ENCODE results near the gene CCNQ.

CCNQ gene

DNA sequence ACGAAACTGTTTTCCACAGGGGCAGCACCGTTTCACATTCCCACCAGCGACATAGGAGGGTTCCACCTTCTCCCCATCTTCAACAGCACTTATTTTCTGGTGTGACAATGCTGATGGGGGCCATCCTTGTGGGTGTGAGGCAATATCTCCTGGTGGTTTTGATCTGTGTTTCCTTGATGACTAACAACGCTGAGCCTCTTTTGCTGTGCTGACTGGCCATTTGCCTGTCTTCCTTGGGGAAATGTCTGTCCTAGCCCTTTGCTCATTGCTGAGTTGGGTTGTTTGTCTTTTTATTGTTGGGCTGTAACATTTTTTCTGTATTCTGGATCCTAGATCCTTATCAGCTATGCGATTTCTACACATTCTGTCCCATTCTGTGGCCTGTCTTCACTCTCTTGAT lies 47.8 kb downstream of the CCNQ start:
- TF ChIP-seq EZH2phosphoT487 (IDR thresholded peaks at IDR 0.05; ENCODE audit: borderline replicate concordance, low read length), result no peak
- TF ChIP-seq, protein P1, sequence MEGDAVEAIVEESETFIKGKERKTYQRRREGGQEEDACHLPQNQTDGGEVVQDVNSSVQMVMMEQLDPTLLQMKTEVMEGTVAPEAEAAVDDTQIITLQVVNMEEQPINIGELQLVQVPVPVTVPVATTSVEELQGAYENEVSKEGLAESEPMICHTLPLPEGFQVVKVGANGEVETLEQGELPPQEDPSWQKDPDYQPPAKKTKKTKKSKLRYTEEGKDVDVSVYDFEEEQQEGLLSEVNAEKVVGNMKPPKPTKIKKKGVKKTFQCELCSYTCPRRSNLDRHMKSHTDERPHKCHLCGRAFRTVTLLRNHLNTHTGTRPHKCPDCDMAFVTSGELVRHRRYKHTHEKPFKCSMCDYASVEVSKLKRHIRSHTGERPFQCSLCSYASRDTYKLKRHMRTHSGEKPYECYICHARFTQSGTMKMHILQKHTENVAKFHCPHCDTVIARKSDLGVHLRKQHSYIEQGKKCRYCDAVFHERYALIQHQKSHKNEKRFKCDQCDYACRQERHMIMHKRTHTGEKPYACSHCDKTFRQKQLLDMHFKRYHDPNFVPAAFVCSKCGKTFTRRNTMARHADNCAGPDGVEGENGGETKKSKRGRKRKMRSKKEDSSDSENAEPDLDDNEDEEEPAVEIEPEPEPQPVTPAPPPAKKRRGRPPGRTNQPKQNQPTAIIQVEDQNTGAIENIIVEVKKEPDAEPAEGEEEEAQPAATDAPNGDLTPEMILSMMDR (IDR thresholded peaks at IDR 0.05; ENCODE audit: low read depth, low read length, poor library complexity, severe bottlenecking), result no peak
- H3K9me3 ChIP-seq (ENCODE audit: control insufficient read depth, insufficient read depth, low read length), result no peaks in the 10 kb centered on the region

DNA sequence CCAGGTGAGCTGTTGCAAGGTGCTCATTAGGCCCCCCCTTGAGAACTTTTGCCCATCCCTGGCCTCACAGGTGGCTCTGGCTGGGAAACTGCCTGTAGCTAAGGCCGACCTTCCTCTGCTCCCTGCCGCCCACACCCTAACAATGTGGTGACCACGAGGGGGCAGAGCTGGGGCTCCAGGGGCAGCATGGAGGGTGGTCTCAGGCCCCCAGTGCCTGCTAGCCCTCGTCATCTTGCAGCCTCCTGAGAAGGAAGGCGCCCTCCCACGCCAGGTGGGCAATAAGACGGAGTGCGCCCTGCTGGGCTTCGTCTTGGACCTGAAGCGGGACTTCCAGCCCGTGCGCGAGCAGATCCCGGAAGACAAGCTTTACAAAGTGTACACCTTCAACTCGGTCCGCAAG lies 49.1 kb downstream of the CCNQ start:
- Histone ChIP-seq H3K79me2 (ENCODE audit: control insufficient read depth, low read length) (no peaks in the 10 kb centered on the region), H3K4me3 (ENCODE audit: low read length) (no peak overlapping the region), H3K36me3 (ENCODE audit: control insufficient read depth, low read length) (no peaks in the 10 kb centered on the region), H3K4me2 (ENCODE audit: low read length) (no peak overlapping the region), H3K9me2 (replicated peaks; ENCODE audit: control insufficient read depth, low read length) (no peaks in the 10 kb centered on the region), H3K9me3 (ENCODE audit: control insufficient read depth, insufficient read depth, low read length) (no peaks in the 10 kb centered on the region), H3K27me3 (ENCODE audit: control insufficient read depth, low read length) (no peaks in the 10 kb centered on the region), H3K4me1 (ENCODE audit: control insufficient read depth, low read length) (no peaks in the 10 kb centered on the region), H3F3A (ENCODE audit: control insufficient read depth, insufficient read depth) (no peaks in the 10 kb centered on the region), H3K27ac (ENCODE audit: low read depth, low read length) (no peak overlapping the region), H4K20me1 (ENCODE audit: control insufficient read depth, insufficient read depth, low read depth, low read length) (no peaks in the 10 kb centered on the region)
- TF ChIP-seq, protein P1 (IDR thresholded peaks at IDR 0.05; ENCODE audit: low read depth, low read length, poor library complexity, severe bottlenecking), result peak; percentile 30
- no peak for TF ChIP-seq EZH2phosphoT487 (IDR thresholded peaks at IDR 0.05; ENCODE audit: borderline replicate concordance, low read length)

More for the DNA sequence above, 47.8 kb downstream of the CCNQ start:
- H3K36me3 ChIP-seq (ENCODE audit: control insufficient read depth, low read length), result no peaks in the 10 kb centered on the region
- no peaks in the 10 kb centered on the region for H3K9me2 ChIP-seq (replicated peaks; ENCODE audit: control insufficient read depth, low read length)
- no peaks in the 10 kb centered on the region for H4K20me1 ChIP-seq (ENCODE audit: control insufficient read depth, insufficient read depth, low read depth, low read length)
- H3K4me3 ChIP-seq (ENCODE audit: low read length), result no peak overlapping the region
- no peaks in the 10 kb centered on the region for H3K27me3 ChIP-seq (ENCODE audit: control insufficient read depth, low read length)
- H3F3A ChIP-seq (ENCODE audit: control insufficient read depth, insufficient read depth), result no peaks in the 10 kb centered on the region
- no peak overlapping the region for H3K4me2 ChIP-seq (ENCODE audit: low read length)
- no peaks in the 10 kb centered on the region for H3K79me2 ChIP-seq (ENCODE audit: control insufficient read depth, low read length)
- no peaks in the 10 kb centered on the region for H3K4me1 ChIP-seq (ENCODE audit: control insufficient read depth, low read length)
- no peak overlapping the region for H3K27ac ChIP-seq (ENCODE audit: low read depth, low read length)

DNA sequence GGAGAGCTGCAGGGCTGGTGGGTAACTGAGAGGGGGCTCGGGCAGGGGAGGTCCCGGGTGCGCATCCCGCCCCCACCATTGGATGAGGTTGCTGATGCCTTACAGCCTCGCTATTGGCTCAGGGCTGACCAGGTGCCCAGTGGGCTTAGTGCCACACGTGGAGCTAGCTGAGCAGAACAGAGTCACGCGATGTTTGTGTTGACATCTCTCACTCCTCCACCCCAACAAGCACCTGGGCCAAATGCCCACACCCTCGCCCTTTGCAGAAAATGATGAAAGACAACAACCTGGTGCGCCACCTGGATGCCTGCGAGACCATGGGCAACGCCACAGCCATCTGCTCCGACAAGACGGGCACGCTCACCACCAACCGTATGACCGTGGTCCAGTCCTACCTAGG lies 49.7 kb downstream of the CCNQ start:
- Histone ChIP-seq H3K27ac (ENCODE audit: low read depth, low read length) (no peak overlapping the region), H4K20me1 (ENCODE audit: control insufficient read depth, insufficient read depth, low read depth, low read length) (no peaks in the 10 kb centered on the region), H3K27me3 (ENCODE audit: control insufficient read depth, low read length) (no peaks in the 10 kb centered on the region), H3K4me1 (ENCODE audit: control insufficient read depth, low read length) (no peaks in the 10 kb centered on the region), H3F3A (ENCODE audit: control insufficient read depth, insufficient read depth) (no peaks in the 10 kb centered on the region), H3K4me2 (ENCODE audit: low read length) (no peak overlapping the region), H3K9me2 (replicated peaks; ENCODE audit: control insufficient read depth, low read length) (no peaks in the 10 kb centered on the region), H3K4me3 (ENCODE audit: low read length) (no peak overlapping the region), H3K9me3 (ENCODE audit: control insufficient read depth, insufficient read depth, low read length) (no peaks in the 10 kb centered on the region), H3K36me3 (ENCODE audit: control insufficient read depth, low read length) (no peaks in the 10 kb centered on the region), H3K79me2 (ENCODE audit: control insufficient read depth, low read length) (no peaks in the 10 kb centered on the region)
- TF ChIP-seq, protein P1 (IDR thresholded peaks at IDR 0.05; ENCODE audit: low read depth, low read length, poor library complexity, severe bottlenecking), result no peak
- no peak for TF ChIP-seq EZH2phosphoT487 (IDR thresholded peaks at IDR 0.05; ENCODE audit: borderline replicate concordance, low read length)

DNA sequence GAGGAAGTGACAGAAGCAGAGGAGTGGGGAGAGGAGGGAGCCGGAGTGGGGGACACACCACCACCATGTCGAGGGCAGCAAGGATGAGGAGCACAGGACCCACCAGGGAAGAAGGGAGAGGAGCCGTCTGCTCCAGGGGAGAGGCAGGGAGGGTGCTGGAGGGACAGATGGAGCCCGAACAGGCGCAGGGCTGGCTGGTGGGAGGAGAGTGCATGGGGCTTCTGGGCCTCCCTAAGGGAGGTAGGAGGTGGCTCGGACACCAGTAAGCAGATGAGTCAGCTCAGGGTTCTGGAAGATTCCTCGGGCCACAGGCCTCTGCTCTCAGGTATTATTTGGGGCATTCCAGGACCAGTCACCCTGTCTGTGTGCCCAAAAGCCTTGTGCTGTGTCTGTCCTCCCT lies 51.7 kb downstream of the CCNQ start:
- Histone ChIP-seq H3K4me1 (ENCODE audit: control insufficient read depth, low read length) (no peaks in the 10 kb centered on the region), H3K27me3 (ENCODE audit: control insufficient read depth, low read length) (no peaks in the 10 kb centered on the region), H3K4me2 (ENCODE audit: low read length) (no peak overlapping the region), H4K20me1 (ENCODE audit: control insufficient read depth, insufficient read depth, low read depth, low read length) (no peaks in the 10 kb centered on the region), H3K9me2 (replicated peaks; ENCODE audit: control insufficient read depth, low read length) (no peaks in the 10 kb centered on the region), H3F3A (ENCODE audit: control insufficient read depth, insufficient read depth) (no peaks in the 10 kb centered on the region), H3K79me2 (ENCODE audit: control insufficient read depth, low read length) (no peaks in the 10 kb centered on the region), H3K9me3 (ENCODE audit: control insufficient read depth, insufficient read depth, low read length) (no peaks in the 10 kb centered on the region), H3K4me3 (ENCODE audit: low read length) (no peak overlapping the region), H3K36me3 (ENCODE audit: control insufficient read depth, low read length) (no peaks in the 10 kb centered on the region), H3K27ac (ENCODE audit: low read depth, low read length) (no peak overlapping the region)
- no peak for TF ChIP-seq EZH2phosphoT487 (IDR thresholded peaks at IDR 0.05; ENCODE audit: borderline replicate concordance, low read length)
- TF ChIP-seq, protein P1 (IDR thresholded peaks at IDR 0.05; ENCODE audit: low read depth, low read length, poor library complexity, severe bottlenecking), result no peak

Data from DOHH2 (cell line).